Activated CD8-positive, alpha-beta T cell treated with anti-CD3 and anti-CD28 coated beads for 36 hours (primary cell): Measurements from ENCODE around the gene SEC63. TPM values are rescaled to one million over a fixed set of nuclear protein-coding genes. Genes with fewer than 3 reads are reported as not detected.
A peak's percentile ranks its signal among the peaks of the same experiment; 100 is the strongest.
"Not testable (repeated sequence)": the region's sequence is repeated elsewhere in the genome, so short reads cannot be mapped to it uniquely, and the experiment has no call there.

Source experiments
- ATAC-seq: fragments of 200-7000 bp; cut with Tn5 transposase; one replicate; pipeline ENCODE4 v1.10.0; 2021; ENCODE audit warnings: mild to moderate bottlenecking, moderate library complexity
- CTCF ChIA-PET: fragments of 350-600 bp; sonication (Branson Sonifier 250); formaldehyde crosslinking; loops from one replicate; lab custom pipeline; 2021; ENCODE audit warnings: antibody characterized with exemption; lab: Charles Lee
- POLR2A ChIA-PET: fragments of 350-600 bp; sonication (Branson Sonifier 250); formaldehyde crosslinking; loops from one replicate; lab custom pipeline; 2021; ENCODE audit warnings: antibody characterized with exemption; lab: Charles Lee
- DNase-seq: peaks from one replicate; pipeline ENCODE4 v3.0.0-alpha.2; 2020
- H3K27ac Mint-ChIP-seq: one replicate; pipeline ENCODE4 v1.8.0; 2021; ENCODE audit warnings: mild to moderate bottlenecking, mixed read lengths
- H3K27me3 Mint-ChIP-seq: one replicate; pipeline ENCODE4 v1.8.0; 2021; ENCODE audit warnings: mixed read lengths
- H3K36me3 Mint-ChIP-seq: one replicate; pipeline ENCODE4 v1.8.0; 2021; ENCODE audit warnings: low read depth, mixed read lengths
- H3K4me1 Mint-ChIP-seq: one replicate; pipeline ENCODE4 v1.8.0; 2021; ENCODE audit warnings: low read depth, mixed read lengths
- H3K4me3 Mint-ChIP-seq: one replicate; pipeline ENCODE4 v1.8.0; 2021; ENCODE audit warnings: mild to moderate bottlenecking, moderate library complexity, mixed read lengths
- H3K9me3 Mint-ChIP-seq: one replicate; pipeline ENCODE4 v1.8.0; 2021; ENCODE audit warnings: mixed read lengths
- intact Hi-C: fragments of 100-400 bp; cut with micrococcal nuclease; formaldehyde crosslinking; loops from one replicate; pipeline ENCODE4 v1.10.0; 2022
- total RNA-seq, 2 experiments: library from RNA; stranded (reverse); gene quantifications; one replicate each; pipeline ENCODE4 v1.2.3, GENCODE V29; 2021
- TF ChIP-seq, protein P1 (sequence below): fragments of 200-600 bp; IDR thresholded peaks from one replicate; pipeline ENCODE4 v1.8.0; 2022; ENCODE audit warnings: antibody characterized with exemption, mild to moderate bottlenecking

The SEC63 gene
- total RNA-seq, 2 experiments from 2014 or later: 89.9 to 90.7 TPM

DNA sequence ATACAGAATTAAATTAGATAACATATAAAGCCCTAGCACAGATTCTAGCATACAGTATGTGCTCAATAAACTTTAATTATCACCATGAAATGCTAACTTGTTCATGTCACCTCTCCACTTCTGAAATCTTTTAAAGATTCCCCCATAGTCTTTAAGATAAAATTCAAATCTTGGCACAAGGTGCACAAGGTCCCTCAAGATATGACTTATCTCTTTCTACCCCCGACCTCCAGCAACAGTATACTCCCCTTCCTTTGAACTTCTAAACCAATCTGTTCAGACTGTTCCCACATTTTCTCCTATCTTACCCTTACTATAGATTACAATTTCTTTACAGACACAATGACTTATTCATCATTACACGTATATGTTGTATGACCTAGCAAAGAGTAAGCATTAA is 29.0 kb downstream of the SEC63 start:
- Mint-ChIP-seq H3K27me3 (no peaks in the 10 kb centered on the region), H3K9me3 (peaks cover 6% of the 10 kb centered on the region), H3K4me1 (peaks cover 18% of the 10 kb centered on the region), H3K4me3 (no peak overlapping the region), H3K36me3 (peaks cover 40% of the 10 kb centered on the region), H3K27ac (no peak overlapping the region)
- intact Hi-C loops: no loop called here
- CTCF ChIA-PET: no interaction called here
- no peak for DNase-seq
- POLR2A ChIA-PET: no interaction called here
- TF ChIP-seq, protein P1, sequence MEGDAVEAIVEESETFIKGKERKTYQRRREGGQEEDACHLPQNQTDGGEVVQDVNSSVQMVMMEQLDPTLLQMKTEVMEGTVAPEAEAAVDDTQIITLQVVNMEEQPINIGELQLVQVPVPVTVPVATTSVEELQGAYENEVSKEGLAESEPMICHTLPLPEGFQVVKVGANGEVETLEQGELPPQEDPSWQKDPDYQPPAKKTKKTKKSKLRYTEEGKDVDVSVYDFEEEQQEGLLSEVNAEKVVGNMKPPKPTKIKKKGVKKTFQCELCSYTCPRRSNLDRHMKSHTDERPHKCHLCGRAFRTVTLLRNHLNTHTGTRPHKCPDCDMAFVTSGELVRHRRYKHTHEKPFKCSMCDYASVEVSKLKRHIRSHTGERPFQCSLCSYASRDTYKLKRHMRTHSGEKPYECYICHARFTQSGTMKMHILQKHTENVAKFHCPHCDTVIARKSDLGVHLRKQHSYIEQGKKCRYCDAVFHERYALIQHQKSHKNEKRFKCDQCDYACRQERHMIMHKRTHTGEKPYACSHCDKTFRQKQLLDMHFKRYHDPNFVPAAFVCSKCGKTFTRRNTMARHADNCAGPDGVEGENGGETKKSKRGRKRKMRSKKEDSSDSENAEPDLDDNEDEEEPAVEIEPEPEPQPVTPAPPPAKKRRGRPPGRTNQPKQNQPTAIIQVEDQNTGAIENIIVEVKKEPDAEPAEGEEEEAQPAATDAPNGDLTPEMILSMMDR: no peak
- ATAC-seq: no peak

DNA sequence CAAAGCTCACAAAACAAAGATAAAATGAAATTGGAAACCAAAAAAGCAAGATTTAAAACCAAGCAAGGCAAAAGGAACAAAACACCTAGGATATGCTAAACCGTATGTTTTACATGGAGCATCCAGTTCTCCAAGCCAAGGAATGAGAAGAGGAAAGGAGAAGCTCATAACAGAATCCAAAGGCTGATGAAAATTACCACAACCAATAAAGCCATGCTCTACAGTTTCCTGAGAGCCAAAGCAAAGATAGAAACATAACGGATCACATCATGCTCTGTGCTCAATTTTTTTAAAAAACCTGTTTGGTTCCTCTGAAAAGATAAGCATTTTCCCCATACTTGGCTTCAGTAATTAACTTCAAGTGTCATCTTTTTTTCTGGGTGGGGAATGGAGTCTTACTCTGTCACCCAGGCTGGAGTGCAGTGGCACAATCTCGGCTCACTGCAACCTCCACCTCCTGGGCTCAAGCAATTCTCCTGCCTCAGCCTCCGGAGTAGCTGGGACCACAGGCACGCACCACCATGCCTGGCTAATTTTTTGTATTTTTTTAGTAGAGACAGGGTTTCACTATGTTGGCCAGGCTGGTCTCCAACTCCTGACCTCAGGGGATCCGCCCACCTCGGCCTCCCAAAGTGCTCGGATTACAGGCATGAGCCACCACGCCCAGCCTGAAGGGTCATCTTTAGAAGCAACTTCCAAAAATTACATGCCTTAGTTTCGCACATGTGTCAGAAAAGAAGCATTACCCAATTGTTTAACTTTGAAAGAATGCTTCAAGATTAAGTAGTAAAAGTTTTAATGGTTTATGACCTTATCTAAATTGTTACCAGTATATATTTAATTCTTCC is 31.1 kb downstream of the SEC63 start:
- DNase-seq, H3K9me3 Mint-ChIP-seq, H3K4me3 Mint-ChIP-seq, H3K27me3 Mint-ChIP-seq, intact Hi-C loops, H3K4me1 Mint-ChIP-seq, H3K27ac Mint-ChIP-seq, ATAC-seq: not testable (repeated sequence)
- POLR2A ChIA-PET: interaction anchor here (0.6 to 1.4 kb wide), 3 partner anchors 9 to 67 kb away, joined by 3 to 4 read pairs (median 3); no protein-coding TSS in a partner anchor
- peaks cover 34% of the 10 kb centered on the region for H3K36me3 Mint-ChIP-seq
- CTCF ChIA-PET: interaction anchor here (1.2 kb wide), 1 partner anchor 22 kb away, joined by 3 read pairs; no protein-coding TSS in a partner anchor

DNA sequence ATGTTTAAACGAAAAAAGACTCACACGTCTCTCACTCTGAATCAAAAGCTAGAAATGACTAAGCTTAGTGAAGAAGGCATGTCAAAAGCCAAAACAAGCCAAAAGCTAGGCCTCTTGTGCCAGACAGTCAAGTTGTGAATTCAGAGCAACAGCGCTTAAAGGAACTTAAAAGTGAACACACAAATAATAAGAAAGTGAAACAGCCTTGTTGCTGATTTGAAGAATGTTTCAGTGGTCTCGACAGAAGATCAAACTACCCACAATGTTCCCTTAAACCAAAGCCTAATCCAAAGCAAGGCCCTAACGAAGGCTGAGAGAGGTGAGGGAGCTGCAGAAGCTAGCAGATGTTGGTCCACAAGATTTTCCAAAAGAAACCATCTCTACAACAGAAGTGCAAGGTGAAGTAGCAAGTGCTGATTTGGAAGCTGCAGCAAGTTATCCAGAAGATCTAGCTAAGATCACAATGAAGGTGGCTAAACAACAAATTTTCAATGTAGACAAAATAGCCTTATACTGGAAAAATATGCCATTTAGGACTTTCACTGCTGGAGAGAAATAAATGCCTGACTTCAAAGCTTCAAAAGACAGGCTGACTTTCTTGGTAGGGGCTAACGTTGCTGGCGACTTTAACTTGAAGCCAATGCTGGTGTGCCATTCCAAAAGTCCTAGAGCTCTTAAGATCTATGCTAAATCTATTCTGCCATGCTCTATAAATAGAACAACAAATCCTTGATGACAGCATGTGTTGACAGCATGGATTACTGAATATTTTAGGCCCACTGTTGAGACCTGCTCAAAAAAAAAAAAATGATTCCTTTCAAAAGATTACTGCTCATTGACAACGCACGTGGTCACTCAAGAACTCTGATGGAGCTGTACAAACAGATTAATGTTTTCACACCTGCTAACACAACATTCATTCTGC is 40.3 kb downstream of the SEC63 start:
- DNase-seq: no peak
- ChIA-PET POLR2A (interaction anchor here (0.6 kb wide), 3 partner anchors 9 to 407 kb away, joined by 3 read pairs; no protein-coding TSS in a partner anchor), CTCF (interaction anchor here (1.0 kb wide), 1 partner anchor 11 kb away, joined by 3 read pairs; no protein-coding TSS in a partner anchor)
- TF ChIP-seq, protein P1: no peak
- H3K4me3 Mint-ChIP-seq: no peak overlapping the region
- H3K4me1 Mint-ChIP-seq: peaks cover 12% of the 10 kb centered on the region
- intact Hi-C loops: no loop called here
- H3K36me3 Mint-ChIP-seq: peaks cover 62% of the 10 kb centered on the region
- peak overlapping the region; percentile 55 for H3K27ac Mint-ChIP-seq
- H3K9me3 Mint-ChIP-seq: peaks cover 9% of the 10 kb centered on the region
- no peaks in the 10 kb centered on the region for H3K27me3 Mint-ChIP-seq
- peak; percentile 51 for ATAC-seq

DNA sequence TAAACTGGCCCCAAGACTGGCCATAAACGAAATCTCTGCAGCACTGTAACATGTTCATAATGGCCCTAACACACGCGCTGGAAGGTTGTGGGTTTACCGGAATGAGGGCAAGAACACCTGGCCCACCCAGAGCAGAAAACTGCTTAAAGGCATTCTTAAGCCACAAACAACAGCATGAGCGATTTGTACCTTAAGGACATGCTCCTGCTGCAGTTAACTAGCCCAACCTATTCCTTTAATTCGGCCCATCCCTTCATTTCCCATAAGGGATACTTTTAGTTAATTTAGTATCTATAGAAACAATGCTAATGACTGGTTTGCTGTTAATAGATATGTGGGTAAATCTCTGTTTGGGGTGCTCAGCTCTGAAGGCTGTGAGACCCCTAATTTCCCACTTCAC is 41.0 kb downstream of the SEC63 start:
- H3K4me3 Mint-ChIP-seq, DNase-seq, CTCF ChIA-PET, intact Hi-C loops, H3K27me3 Mint-ChIP-seq, ATAC-seq, POLR2A ChIA-PET, H3K9me3 Mint-ChIP-seq: not testable (repeated sequence)
- H3K27ac Mint-ChIP-seq: peak overlapping the region; percentile 55
- peaks cover 12% of the 10 kb centered on the region for H3K4me1 Mint-ChIP-seq
- peaks cover 59% of the 10 kb centered on the region for H3K36me3 Mint-ChIP-seq

DNA sequence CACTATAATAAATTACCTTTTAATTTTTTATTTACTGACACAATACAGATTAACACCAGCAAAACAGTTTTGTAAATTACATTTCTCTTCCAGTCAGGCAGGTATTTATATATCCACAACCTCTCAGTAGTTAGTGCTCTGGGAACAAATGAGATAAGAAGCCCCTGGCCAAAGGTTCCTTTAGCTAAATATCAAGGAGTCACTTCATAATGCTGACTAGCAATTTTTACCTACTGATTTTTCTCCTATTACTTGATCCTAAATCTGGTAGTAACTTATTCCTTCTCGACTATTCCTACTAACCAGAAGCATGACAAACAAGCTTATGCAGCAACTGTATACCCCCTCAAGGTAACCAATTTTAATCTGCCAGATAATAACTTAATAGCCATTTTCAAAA is 46.3 kb downstream of the SEC63 start:
- H3K4me3 Mint-ChIP-seq: no peak overlapping the region
- intact Hi-C loops: no loop called here
- CTCF ChIA-PET: no interaction called here
- DNase-seq: no peak
- peaks cover 39% of the 10 kb centered on the region for H3K36me3 Mint-ChIP-seq
- TF ChIP-seq, protein P1: no peak
- no peaks in the 10 kb centered on the region for H3K9me3 Mint-ChIP-seq
- POLR2A ChIA-PET: no interaction called here
- H3K27ac Mint-ChIP-seq: no peak overlapping the region
- H3K4me1 Mint-ChIP-seq: peaks cover 4% of the 10 kb centered on the region
- no peak for ATAC-seq
- no peaks in the 10 kb centered on the region for H3K27me3 Mint-ChIP-seq
